ENCODE results near the gene GRAMD1B. TPM values are rescaled to one million over a fixed set of nuclear protein-coding genes. Genes with fewer than 3 reads are reported as not detected.
A peak's percentile ranks its signal among the peaks of the same experiment; 100 is the strongest.

Gene GRAMD1B
- polyA plus RNA-seq, 3 donors, result 3.2 to 13.9 (median 3.3) TPM

GRCh38 chr11:123518496-123519054 lies 88.5 kb downstream of the GRAMD1B start:
- 100% methylated on average over 3 of the region's 9 CpGs for WGBS (ENCODE audit: insufficient coverage)
- Mint-ChIP-seq H3K36me3 (peaks cover 17 to 24% of the 10 kb centered on the region in 2 donors), H3K4me1 (peaks cover 14% of the 10 kb centered on the region), H3K9me3 (peaks cover 0 to 13% (median 6%) of the 10 kb centered on the region in 7 donors), H3K27me3 (ENCODE audit: low read depth in 3 of 3) (peaks cover 0 to 1% (median 0%) of the 10 kb centered on the region in 3 donors), H3K27ac (peak overlapping the region in 1 of 7 donors; percentile 63), H3K4me3 (no peak overlapping the region)
- no peak for DNase-seq
- Histone ChIP-seq H3K36me3 (replicated peaks in 1 of 2; ENCODE audit: control insufficient read depth in 1 of 2, insufficient read depth in 2 of 2, low read length in 2 of 2) (peaks cover 6 to 14% of the 10 kb centered on the region in 2 donors), H3K9me3 (replicated peaks in 1 of 2; ENCODE audit: control insufficient read depth in 1 of 2, insufficient read depth in 1 of 2, low read length in 2 of 2) (peaks cover 0 to 8% of the 10 kb centered on the region in 2 donors), H2AFZ (ENCODE audit: insufficient read depth, low read depth, low read length, poor library complexity, severe bottlenecking) (no peak overlapping the region), H3K4me3 (replicated peaks in 1 of 3; ENCODE audit: low read depth in 2 of 3, low read length in 3 of 3) (no peak overlapping the region), H3K79me2 (ENCODE audit: insufficient read depth, low read length) (peaks cover 63% of the 10 kb centered on the region), H3K27me3 (ENCODE audit: control insufficient read depth in 2 of 2, insufficient read depth in 2 of 2, low read length in 2 of 2) (no peaks in the 10 kb centered on the region), H4K20me1 (ENCODE audit: insufficient read depth, low read length) (peaks cover 13% of the 10 kb centered on the region), H3K4me2 (replicated peaks; ENCODE audit: extremely low read depth, low read length, poor library complexity, severe bottlenecking) (no peak overlapping the region), H3K9ac (ENCODE audit: insufficient read depth, low read length, poor library complexity, severe bottlenecking) (no peak overlapping the region), H3K27ac (ENCODE audit: low read depth in 1 of 2, low read length in 2 of 2) (no peak overlapping the region), H3K4me1 (ENCODE audit: control insufficient read depth in 1 of 2, insufficient read depth in 2 of 2, low read length in 2 of 2) (no peaks in the 10 kb centered on the region)
- intact Hi-C loops (cut with micrococcal nuclease), result no loop called here
- TF ChIP-seq CTCF (IDR thresholded peaks at IDR 0.05), result no peak

- Histone ChIP-seq H4K20me1 (ENCODE audit: insufficient read depth, low read length) (peaks cover 13% of the 10 kb centered on the region), H3K27me3 (ENCODE audit: control insufficient read depth in 2 of 2, insufficient read depth in 2 of 2, low read length in 2 of 2) (no peaks in the 10 kb centered on the region), H3K4me2 (replicated peaks; ENCODE audit: extremely low read depth, low read length, poor library complexity, severe bottlenecking) (no peak overlapping the region), H3K4me1 (ENCODE audit: control insufficient read depth in 1 of 2, insufficient read depth in 2 of 2, low read length in 2 of 2) (no peaks in the 10 kb centered on the region), H3K36me3 (replicated peaks in 1 of 2; ENCODE audit: control insufficient read depth in 1 of 2, insufficient read depth in 2 of 2, low read length in 2 of 2) (peaks cover 6 to 11% of the 10 kb centered on the region in 2 donors), H3K4me3 (replicated peaks in 1 of 3; ENCODE audit: low read depth in 2 of 3, low read length in 3 of 3) (no peak overlapping the region), H3K9me3 (replicated peaks in 1 of 2; ENCODE audit: control insufficient read depth in 1 of 2, insufficient read depth in 1 of 2, low read length in 2 of 2) (peaks cover 0 to 8% of the 10 kb centered on the region in 2 donors), H3K9ac (ENCODE audit: insufficient read depth, low read length, poor library complexity, severe bottlenecking) (no peak overlapping the region), H3K27ac (ENCODE audit: low read depth in 1 of 2, low read length in 2 of 2) (no peak overlapping the region), H2AFZ (ENCODE audit: insufficient read depth, low read depth, low read length, poor library complexity, severe bottlenecking) (no peak overlapping the region), H3K79me2 (ENCODE audit: insufficient read depth, low read length) (peaks cover 60% of the 10 kb centered on the region)
- 90% methylated on average over 9 of the region's 11 CpGs for WGBS (ENCODE audit: insufficient coverage)
- H3K9me3 Mint-ChIP-seq, result peaks cover 0 to 13% (median 6%) of the 10 kb centered on the region in 7 donors
- TF ChIP-seq CTCF (IDR thresholded peaks at IDR 0.05), result no peak
- H3K27ac Mint-ChIP-seq, result peak overlapping the region in 1 of 7 donors; percentile 21
- DNase-seq, result no peak
- H3K4me3 Mint-ChIP-seq, result no peak overlapping the region
- intact Hi-C loops (cut with micrococcal nuclease), result no loop called here
- peaks cover 14% of the 10 kb centered on the region for H3K4me1 Mint-ChIP-seq
- H3K27me3 Mint-ChIP-seq (ENCODE audit: low read depth in 3 of 3), result peaks cover 0 to 1% (median 0%) of the 10 kb centered on the region in 3 donors
- H3K36me3 Mint-ChIP-seq, result peaks cover 13 to 23% of the 10 kb centered on the region in 2 donors
Measured at GRCh38 chr11:123519055-123519796, 89.2 kb downstream of the GRAMD1B start.

All from CD14-positive monocyte (primary cell).